HS-27A (cell line): Measurements from ENCODE around the gene GNB1L.
"Not testable (repeated sequence)": the region's sequence is repeated elsewhere in the genome, so short reads cannot be mapped to it uniquely, and the experiment has no call there.

Experiments used
- DNase-seq: peaks from one replicate; pipeline ENCODE4 v3.0.0-alpha.2; 2012; ENCODE audit warnings: low read depth, missing footprints

Gene GNB1L

DNA sequence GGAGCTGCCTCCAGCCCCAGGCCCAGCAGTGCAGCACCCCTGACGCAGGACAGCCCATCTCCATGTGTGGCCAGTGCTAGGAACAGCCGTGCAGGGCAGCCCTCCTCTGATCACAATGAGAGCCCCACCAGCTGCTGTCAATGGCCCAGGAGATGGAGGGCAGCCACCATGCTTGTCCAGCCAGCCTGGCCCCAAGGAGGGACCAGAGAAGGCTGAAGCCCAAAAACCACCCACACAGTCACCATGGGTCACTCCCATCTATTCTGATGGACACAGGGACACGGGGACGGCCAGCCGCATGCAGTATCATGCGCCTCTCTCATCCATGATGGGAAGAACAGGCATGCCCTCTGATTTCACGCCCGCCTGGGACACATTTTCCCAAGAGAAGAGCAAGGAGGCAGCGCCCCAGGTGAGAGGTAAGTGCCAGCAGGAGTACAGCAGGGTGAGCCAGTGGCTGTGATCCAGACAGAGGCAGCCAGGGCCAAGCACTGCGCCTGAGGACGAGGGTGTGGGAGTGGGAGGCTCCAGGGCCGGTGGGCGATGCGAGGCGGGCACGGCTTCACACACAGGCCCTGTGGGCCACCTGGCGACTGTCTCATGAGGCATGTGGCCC, 33.6 kb upstream of the GNB1L start:
- no peak for DNase-seq

DNA sequence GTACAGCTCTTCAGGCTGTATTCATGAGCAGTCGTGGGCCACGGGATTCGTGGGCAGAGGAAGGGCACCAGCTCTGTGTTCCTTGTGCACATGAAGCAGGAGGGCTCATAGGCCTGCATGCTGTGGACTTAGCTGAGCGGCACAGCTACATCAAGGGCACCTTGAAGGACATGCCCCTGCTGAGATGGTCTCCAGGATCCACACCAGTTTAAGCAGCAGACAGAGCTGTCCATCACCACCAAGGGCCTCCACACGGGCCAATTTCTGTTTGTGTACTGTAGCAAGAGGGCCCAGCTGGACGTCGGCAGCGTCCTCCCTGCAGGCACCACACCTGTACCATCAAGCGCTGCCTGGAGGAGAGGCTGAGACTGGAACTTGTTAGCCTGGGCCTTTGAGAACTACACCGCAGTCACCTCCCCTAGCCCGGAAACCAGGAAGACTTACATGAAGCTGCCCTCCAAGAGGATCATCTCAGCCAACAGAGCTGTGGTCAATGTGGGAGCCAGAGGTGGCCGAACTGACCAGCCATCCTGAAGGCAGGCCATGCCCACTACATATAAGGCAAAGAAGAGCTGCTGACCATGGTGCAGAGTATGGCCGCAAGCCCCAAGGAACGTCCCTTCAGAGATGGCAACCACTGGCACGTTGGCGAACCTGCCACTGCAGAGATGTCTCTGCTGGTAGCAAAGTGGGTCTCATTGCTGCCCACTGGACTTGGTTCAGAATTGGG, 32.7 kb upstream of the GNB1L start:
- DNase-seq, result no peak

DNA sequence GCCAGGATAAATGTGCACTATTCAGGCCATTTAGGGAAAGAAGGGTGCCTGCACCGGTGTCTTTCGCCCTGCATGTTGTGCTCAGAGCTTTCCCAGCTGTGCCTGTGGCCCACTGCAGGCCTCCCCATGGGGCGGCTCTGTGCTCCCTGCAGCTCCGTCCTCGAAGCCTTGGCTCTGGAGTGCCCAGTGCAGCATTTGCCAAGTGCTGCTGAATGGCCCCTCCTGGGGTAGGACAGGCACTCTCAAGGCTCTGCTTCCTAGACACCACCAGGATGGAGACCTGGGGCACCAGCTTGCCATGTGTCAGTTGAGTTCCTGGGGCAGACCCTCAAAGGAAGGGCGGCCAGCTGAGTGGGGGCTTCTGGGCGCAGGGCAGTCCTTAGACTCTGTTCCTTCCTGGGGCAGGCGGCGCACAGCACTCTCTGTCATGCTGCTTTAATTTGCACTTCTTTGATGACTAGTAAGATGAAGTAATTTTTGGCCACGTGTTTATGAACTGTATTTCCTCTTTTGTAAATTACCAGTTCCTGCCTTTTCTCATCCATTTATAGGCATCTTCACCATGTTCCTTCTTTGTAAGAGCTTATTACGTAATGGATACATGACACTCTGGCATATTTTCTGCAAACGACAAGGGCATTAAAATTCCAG, 32.1 kb upstream of the GNB1L start:
- DNase-seq, result no peak

DNA sequence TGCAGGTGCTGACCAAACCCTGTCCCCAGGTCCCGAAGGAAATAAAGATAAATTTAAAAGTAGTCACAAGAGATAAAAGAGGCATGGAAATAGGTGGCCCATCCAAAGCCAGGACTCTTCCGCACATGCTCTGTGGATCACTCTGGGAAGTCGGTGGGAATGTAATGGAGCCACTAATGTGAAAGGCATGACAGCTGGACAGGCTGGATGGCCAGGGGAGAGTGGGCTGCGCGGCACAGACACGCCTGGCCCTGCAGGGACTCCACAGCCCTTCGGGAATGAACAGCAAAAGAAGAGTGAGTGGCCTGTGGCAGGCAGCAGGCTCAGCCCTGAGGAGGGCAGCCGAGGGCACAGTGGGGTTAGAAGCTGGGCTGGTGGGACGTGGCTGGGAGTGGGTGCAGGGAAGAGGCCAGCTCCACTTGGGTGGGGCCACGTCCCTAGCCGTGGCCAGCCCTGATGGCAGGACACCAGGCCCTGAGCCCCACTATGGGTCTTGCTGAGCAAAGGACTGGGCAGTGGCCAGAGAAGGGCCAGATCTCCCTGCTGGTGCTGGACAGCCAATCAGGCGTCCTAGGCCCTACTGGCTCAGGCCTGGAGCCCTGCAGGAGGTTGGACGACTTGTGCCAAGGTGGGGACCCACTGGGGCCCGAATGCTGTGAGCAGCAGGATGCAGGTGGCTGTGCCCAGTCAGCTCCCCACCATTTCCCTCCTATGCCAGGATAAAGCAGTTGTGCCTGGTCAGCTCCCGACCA, 31.3 kb upstream of the GNB1L start:
- no peak for DNase-seq

DNA sequence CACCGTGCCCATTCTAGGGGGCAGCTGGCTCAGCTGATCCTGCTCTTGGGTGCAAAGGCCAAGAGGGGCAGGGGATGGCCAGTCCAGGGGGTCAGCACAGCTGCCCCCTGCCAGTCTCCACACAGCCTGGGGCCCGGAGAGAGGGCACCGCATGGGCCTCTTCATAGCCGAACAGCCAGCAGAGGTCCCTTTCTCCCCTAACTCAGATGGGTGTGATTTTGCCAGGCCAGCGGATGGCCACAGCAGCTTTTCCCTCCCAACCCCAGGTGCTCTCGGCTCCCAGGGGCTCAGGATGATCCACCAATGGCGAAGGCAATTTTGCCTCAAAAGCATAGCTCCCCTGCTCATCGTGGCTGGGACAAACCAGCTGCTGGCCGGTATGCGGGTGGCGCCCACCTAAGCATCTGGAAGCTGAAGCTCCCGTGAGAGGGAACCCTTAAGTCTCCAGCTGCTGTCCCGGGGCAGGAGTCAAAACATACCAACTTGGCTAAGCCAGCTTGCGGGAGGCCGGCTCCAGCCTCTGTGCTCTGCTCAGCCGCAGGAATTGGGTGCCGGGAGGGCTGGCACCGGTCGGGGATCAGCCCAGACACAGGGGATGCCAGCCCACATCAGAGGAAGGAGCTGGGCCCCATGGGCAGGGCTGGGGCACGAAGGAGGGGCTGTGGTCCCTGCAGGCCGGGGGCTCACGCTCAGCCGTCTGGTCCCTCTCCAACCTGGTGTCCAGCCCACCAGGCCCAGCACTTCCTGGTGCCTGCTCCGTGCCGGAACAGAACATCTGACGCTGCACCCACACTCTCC, 30.5 kb upstream of the GNB1L start:
- no peak for DNase-seq

DNA sequence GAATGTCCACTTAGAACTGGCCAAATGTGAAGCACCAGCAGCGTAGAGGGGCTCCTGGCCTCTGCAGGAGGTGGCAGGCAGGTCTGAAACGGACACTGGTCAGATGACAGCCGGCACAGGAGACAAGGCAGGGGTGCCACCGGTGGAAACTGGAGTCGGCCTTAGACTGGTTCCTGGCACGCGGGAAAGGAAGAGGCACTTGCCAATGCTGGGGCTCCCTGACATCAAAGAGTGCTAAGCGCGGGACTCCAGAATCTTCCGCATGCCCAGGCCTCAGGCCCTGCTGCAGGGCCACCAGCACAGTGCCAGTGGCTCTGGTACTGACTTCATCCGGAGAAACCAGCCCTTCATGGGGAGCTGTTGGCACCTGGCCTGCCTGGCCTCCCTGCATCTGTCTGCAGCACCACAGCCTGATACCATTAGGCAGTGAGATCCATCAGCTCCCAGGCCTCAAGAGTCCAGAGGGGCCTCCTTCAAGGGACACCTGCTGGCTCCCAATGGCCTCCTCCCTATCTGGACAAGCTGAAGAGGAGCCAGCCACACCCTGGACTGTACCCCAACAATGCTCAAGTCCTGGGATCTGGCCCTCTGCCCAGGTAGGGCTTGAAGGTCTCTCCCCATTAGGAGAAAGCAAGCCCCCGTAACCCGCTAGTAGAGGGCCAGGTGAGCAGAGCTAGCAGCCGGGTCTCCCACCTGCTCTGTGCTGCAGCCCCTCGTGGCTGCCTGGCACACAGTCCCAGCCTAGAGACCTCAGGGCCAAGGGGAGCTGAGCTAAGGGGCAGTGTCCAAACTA, 29.7 kb upstream of the GNB1L start:
- DNase-seq, result no peak

DNA sequence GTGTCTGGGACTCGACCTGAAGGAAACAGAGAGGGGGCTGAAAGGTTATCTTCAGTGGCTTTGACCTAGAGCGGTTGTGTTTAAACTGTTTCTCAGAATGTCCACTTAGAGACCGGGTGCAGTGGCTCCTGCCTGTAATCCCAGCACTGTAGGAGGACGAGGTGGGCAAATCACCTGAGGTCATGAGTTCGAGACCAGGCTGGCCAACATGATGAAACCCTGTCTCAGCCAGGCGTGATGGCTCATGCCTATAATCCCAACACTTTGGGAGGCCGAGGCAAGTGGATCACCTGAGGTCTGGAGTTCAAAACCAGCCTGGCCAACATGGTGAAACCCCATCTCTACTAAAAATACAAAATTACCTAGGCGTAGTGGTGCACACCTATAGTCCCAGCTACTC, 28.8 kb upstream of the GNB1L start:
- not testable (repeated sequence) for DNase-seq

DNA sequence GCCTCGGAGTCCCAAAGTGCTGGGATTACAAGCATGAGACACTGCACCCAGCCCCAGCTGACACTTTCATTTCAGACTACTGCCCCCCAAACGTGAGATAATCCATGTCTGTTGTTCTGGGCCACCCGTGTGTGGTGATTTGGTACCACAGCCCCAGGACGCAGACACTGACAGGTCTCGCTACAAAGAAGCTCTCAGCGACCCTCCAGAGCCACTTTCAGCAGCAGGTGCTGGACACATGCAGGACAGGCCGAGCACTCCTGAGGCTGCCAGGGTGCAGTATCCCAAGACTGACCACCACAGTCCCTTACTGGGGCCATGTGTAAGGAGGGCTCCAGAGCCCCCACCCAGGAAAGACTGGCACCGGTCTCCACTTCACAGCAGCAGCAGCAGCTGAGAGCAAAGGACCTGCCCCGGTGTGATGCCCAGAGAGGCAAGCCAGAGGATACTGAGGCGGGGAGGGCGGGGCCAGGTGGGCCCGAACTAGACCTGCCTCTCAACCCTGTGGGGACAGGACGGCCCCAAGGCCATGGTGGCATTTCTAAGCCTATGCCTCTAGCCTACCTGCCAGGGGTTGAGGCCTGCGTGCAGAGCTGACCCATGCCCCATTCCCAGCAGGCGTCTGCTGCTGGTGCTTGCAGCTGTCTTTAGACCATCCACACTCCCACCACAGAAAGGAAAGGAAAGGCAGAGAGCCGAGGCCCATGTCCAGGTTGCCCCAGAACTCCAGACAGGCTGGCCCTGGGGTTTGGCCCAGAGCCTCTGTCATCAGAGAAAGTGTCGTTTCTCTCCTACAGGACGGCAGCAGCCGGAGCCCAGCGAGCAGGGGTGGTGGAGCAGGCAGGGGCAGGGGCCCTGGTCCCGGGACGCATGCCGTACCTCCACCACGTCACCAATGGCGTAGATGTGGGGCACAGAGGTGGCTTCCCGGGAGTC, 28.0 kb upstream of the GNB1L start:
- DNase-seq, result no peak

DNA sequence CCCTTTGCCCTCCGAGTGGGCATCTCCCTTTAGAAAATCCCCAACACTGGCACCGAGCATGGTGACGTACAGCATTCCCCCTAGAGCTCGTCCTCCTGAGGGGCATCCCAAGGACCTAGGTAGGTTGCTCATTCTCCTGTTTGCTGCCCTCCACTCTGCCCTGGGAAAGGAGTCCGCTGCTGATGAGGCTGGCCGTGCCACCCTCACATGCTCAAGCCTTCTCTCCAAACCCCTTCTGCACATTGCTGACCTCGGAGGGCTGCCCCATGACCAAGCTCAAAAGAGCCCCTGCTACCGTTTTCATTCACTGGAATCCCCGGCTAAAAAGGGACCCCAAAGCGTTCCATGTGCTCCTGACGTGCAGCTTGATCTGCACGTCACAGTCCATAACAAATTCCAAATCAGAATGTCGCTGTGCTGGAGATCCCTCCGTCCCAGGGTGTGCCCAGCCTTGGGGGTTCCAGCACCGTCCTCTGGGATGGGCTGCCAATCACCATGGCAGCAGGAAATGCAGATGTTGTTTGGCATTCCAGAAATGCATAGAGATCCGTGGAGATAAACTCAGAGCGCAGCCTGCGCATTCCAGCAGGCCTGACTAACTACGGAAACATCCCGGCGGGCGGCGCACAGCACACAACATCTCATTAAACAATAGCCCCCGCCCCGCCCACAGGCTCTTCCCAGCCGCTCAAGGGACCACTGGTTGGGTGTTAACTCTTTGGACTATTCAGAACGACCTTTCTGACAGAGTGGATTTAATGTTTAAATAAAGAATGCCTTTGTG, 26.3 kb upstream of the GNB1L start:
- peak; percentile 97 for DNase-seq

DNA sequence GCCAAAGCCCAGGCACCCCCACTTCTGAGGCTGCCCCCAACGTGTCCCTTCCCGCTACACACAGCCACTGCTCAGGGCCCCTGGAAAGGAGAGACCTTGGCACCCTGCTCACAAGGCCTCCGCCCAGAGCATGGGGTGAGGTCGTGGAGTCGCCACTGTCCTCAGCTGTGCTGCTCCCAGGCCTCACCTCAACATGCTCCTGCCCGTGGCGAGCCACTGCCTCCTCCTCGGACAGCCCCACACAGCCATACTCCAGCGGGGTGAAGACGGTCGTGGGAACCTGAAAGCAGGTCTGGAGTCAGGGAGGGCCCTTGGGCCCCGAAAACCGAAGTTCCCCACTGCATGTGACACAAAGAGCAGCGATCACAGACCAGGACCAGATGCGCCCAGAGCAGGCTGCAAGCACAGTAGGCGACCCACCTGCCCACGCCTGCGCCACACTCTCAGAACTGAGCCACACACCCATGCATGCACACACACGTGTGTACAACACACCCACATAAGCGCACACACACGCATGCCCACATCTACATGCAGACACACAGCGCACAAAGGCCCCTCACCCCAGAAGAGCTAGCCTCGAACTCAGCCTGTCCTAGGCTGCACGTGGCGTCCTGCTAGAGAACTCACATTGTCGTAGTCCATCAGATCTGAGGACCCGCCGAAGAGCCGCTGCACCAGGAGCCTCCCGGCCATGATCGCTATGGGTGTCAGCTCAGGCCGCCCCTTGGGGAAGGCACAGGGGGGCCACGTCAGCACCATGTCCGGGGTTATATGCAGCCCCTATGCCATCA, 25.5 kb upstream of the GNB1L start:
- no peak for DNase-seq

DNA sequence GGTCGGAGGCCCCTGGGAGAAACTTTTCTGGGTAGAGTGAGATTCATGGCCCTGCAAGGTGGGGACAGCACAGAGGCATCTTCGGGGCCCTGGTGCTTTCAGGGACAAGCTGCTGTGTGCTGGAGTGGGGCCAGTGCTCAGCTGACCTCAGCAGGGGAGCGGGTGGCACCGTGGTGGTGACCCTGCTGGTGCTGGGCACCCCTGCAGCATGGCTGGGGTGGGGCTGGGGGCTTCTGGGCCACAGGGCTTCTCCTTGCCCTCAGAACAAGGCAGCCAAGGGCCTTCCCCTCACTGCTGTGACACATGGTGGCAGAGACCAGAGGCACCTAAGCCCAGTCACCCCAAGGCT, 24.9 kb upstream of the GNB1L start:
- DNase-seq, result no peak

DNA sequence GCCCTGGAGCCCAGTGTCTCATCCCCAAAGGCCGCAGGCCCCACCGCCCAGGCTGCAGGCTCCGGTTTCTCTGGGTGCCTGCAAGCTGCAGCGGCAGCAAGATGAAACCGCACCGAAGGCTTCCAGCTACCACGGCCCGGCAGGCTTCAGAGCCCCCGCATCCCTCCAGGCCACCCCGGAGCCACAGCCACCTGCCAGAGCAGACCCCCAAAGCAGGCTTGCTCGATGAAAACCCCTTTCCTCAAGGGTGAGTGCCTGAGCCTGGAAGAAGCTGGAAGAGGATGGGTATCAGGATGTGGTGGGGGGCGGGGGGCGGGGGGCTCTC, 24.5 kb upstream of the GNB1L start:
- no peak for DNase-seq

DNA sequence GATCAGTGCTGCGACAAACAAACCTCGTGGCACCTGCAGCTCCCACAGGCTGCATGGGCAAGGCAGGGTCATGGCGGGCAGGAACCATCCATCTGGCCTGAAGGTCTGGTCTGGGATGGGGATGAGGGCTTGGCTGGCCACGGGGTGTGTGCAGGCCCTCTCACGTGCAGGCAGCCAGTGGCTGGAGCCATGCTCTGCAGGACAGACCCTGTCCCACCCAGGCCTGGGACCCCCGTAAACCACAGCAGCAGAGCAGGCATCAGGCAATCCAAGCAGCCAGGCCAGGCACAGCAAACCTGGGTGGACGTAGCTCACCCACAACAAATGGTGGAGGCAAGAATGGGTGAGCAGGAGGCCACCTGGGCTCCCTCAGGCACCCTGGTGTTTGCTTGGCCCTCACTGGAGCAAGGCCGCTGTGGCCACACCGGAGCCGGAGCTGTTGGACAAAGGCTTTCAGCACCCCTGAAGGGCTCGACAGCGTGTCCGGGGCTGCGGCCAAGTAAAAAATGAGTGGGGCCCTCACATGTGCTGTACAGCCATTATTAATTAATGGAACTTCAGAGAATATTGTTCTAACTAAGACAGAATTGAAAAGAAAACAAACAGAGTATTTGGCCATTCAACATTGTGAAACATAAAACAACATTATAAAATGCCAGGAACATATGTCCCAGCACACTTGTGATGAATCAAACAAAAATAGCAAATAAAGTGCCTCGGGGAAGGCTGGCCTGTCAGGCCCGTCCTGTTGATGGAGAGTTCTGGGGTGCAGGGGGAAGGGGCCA, 24.0 kb upstream of the GNB1L start:
- no peak for DNase-seq

DNA sequence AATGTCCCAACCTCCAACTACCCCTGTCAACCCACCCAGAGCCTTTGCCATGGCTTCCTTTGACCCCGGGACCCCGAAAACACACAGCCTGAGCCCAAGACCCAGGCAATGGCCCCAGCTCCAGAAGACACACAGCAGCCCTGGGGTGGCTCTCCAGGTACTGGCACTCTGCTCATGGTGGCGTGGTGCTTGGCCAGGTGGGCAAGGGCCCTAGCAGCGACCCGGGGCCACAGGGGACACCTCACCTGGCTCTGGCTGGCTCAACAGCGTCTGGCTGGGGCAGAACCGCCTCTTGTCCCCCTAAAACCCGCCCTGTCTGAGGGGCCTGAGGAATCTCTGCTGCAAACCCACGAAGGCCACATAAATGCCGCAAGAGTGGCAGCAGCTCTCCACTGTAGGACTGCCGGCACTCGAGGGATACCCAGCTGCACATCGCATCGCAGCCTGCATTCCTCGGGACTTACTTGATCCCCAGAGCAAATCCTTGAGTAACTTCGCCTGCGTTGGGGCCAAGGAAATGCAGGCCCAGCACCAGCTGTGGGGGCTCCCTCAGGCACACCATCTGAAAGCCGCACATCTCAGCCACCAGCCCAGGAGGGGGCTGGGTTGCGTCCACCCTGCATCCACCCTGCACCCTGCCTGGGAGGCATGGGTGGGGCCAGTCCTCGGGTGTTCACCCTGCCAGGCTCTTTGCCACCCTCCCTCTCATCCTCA, 23.1 kb upstream of the GNB1L start:
- peak; percentile 50 for DNase-seq

DNA sequence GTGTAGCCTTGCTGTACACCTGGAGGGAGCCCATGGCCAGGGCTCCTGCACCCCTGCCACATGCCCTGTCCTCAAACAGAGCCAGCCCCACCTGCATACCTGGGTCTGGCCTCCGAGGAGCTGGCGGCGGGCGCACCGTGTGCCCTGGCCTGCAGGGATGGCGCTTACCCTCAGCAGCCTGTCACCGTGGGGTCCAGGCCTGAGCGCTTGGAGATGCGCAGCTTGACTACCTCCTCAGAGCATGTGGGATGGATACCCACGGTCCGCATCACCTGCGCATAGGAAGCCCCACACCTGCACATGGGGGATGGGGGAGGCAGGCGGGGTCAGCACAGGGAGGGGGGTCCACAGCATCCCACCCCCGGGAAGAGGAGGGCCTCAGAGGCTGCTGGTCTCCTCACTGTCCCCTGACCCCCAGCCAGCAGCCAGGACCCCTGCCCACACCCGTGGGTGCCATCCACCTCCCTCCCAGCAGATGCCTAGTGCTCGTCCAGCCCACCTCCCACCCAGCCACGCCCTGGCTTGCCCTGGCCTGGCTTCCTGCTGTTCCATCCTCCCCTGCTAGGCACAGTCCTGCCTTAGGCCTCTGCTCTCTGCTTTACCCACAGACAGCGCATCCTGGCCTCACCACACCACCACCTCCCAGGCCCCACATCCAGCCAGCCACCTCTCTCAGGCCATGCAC, 22.4 kb upstream of the GNB1L start:
- DNase-seq, result no peak

DNA sequence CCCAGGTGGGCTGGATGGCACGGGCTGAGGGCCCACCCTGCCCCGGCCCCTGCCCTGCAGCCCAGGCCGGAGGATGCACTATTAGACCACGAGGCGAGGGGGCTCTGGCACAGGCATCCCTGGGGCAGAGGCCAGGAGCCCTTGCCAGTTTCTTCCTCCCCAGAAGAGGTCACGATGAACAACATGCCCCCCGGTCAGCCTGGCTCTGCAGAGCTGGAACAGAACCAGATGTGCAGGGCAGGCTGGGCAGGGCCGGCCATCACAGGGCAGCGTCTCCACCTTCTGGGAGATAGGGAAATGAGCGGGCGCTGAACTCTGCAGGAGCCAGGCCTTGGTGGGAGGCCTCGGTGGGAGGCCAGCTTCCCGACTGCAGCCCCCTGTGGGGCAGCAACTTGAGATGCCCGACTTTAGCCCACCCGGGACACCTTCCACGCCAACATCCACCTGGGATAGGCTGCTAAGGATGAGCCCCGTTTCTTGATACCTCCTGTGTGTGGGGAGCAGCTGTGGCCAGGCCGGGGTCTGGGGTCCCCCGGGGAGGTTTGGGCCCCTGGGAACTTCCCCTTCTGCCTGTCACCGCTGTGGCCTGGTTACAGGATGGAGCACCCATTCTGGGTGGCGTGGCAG, 21.8 kb upstream of the GNB1L start:
- DNase-seq, result no peak
